Aorta (tissue), 5 donors: Measurements from ENCODE around the gene THSD4. TPM values are rescaled to one million over a fixed set of nuclear protein-coding genes. Genes with fewer than 3 reads are reported as not detected.

Source experiments
- ATAC-seq: fragments of 200-7000 bp; cut with Tn5 transposase; one replicate; pipeline ENCODE4 v1.9.1; 2022; ENCODE audit warnings: moderate library complexity; ENCODE audit not compliant: low FRiP score
- DNase-seq, 2 donors: peaks; one replicate each; pipeline ENCODE4 v3.0.0-alpha.2; 2020
- H3K27ac ChIP-seq, 2 donors: one replicate each; pipeline ENCODE4 v1.5.1; 2013; ENCODE audit warnings: low read length in 2 of 2, mild to moderate bottlenecking in 2 of 2, moderate library complexity in 2 of 2, control low read depth in 1 of 2, inconsistent platforms in 1 of 2, low read depth in 1 of 2
- H3K27me3 ChIP-seq, 2 donors: one replicate each; pipeline ENCODE4 v1.6.1; 2013; ENCODE audit warnings: control low read depth in 1 of 2, low read length in 1 of 2, mild to moderate bottlenecking in 1 of 2, moderate library complexity in 1 of 2; ENCODE audit not compliant: insufficient read depth in 2 of 2, control insufficient read depth in 1 of 2
- H3K36me3 ChIP-seq, 2 donors: one replicate each; pipeline ENCODE4 v1.6.1; 2013; ENCODE audit warnings: control low read depth in 1 of 2, low read length in 1 of 2, mild to moderate bottlenecking in 1 of 2; ENCODE audit not compliant: insufficient read depth in 2 of 2, control insufficient read depth in 1 of 2
- H3K4me1 ChIP-seq, 2 donors: one replicate each; pipeline ENCODE4 v1.6.1; 2013; ENCODE audit warnings: low read length in 2 of 2, control low read depth in 1 of 2, mild to moderate bottlenecking in 1 of 2, moderate library complexity in 1 of 2; ENCODE audit not compliant: insufficient read depth in 2 of 2, control insufficient read depth in 1 of 2
- H3K4me3 ChIP-seq, 2 donors: one replicate each; pipeline ENCODE4 v1.5.1; 2013; ENCODE audit warnings: low read length in 2 of 2, control low read depth in 1 of 2, mild to moderate bottlenecking in 1 of 2
- H3K9me3 ChIP-seq: one replicate; pipeline ENCODE4 v1.6.1; 2013; ENCODE audit warnings: mild to moderate bottlenecking, low read length; ENCODE audit not compliant: control insufficient read depth
- WGBS, 2 donors: extraction: QIAGEN DNeasy Blood & Tissue Kit; methylation state at CpG; one replicate each; pipeline ENCODE4 v1.1.7; 2013; 5-methylcytosine and 5-hydroxymethylcytosine counted together
- intact Hi-C, 2 donors: fragments of 100-400 bp; cut with DNase I; formaldehyde crosslinking; loops; one replicate each; pipeline versions ENCODE4 v1.14.2 to v1.15.0; 2022
- polyA plus RNA-seq, 2 donors: library from polyadenylated mRNA; stranded (reverse); fragments of 200-250 nt; gene quantifications; one replicate each; pipeline ENCODE4 v1.2.3, GENCODE V29; 2013
- total RNA-seq, 2 donors: library from RNA; stranded (reverse); fragmentation: NEBNext Ultra II Directional; extraction: Animal tissue kit (Norgen Biotek cat#: 25700); gene quantifications; one replicate each; pipeline ENCODE4 v1.2.1, GENCODE V29; 2021
- donor health status: healthy with polysubstance abuse.
- donor health status: Bipolar disorder and iron deficiency.
- donor health status: DM: no; HTN: no; CAD: no.
- donor health status: DM: no; HTN: no; CAD: no.
- donor health status: DM: yes; HTN: yes; CAD: no.

Gene THSD4
- total and polyA plus RNA-seq, 4 donors = 6.3 to 143 (median 30.3) TPM

DNA sequence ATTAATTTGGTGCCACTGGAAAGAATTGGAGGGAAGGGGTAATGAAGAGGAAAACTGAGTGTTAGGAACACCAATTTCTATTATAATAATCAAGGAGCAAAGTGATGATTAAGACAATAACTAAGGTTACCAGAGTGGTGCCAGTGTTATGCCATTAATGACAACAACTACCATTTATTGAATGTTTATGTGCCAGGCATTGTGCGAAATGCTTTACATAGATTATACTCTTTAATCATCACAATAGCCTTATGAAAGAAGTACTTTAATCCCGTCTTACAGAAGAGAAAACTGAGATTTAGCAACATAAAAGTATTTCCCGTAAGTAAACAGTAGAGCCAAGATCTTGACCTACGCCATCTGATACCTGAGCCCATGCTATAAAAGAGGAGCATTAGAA is 507.8 kb downstream of the THSD4 start:
- Histone ChIP-seq H3K4me3 (no peak overlapping the region), H3K36me3 (no peaks in the 10 kb centered on the region), H3K4me1 (no peaks in the 10 kb centered on the region), H3K9me3 (no peaks in the 10 kb centered on the region), H3K27me3 (no peaks in the 10 kb centered on the region), H3K27ac (no peak overlapping the region)
- no peak for DNase-seq
- no peak for ATAC-seq
- intact Hi-C loops = no loop called here
- WGBS, 2 donors = 95 to 97% methylated on average over 4 of the region's 4 CpGs

DNA sequence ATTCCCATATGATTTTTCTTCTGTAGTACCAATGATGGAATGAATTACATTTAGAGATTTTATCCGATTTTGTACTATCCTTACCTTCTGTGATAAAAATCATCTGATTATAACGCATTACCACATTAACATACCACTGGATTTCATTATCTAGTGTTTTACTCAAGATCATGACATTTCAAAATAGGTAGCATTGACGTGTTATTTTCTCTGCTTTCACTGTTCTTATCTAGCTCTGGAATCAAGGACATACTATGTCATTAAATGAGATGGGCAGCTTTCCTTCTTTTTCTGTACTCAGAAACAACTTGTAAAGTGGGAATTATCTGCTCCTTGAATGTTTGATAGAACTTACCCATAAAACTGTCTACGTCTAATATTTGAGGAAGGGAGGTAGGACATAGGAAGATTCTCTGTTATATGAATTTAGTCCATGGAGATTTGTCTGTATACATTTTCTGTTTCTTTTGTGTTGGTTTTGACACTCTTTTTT is 511.4 kb downstream of the THSD4 start:
- Histone ChIP-seq H3K27me3 (no peaks in the 10 kb centered on the region), H3K4me3 (no peak overlapping the region), H3K27ac (no peak overlapping the region), H3K36me3 (no peaks in the 10 kb centered on the region), H3K9me3 (no peaks in the 10 kb centered on the region), H3K4me1 (no peaks in the 10 kb centered on the region)
- ATAC-seq (no peak), DNase-seq (no peak)
- intact Hi-C loops = no loop called here
- 92 to 94% methylated on average over 4 of the region's 4 CpGs for WGBS, 2 donors

DNA sequence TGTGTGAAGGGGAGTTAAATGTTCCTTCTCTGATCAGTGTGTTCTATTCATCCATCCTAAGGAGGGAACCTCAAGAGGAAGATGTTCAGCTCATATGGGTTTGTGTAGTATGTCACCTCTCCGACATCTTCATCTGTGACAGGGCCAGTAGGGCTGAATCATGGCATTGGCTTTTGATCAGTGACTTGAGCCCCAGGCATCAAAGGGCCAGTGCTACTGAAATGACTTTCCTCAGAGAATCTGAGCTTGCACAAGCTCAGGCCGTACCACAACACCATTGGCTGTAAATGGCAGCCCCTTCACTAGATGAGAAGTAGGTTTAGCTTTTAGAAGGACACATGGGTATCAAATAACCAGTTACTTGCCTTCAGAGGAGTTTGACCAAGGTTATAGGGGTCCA is 511.9 kb downstream of the THSD4 start:
- intact Hi-C loops = no loop called here
- no peaks in the 10 kb centered on the region for H3K4me1 ChIP-seq
- no peak for ATAC-seq

DNA sequence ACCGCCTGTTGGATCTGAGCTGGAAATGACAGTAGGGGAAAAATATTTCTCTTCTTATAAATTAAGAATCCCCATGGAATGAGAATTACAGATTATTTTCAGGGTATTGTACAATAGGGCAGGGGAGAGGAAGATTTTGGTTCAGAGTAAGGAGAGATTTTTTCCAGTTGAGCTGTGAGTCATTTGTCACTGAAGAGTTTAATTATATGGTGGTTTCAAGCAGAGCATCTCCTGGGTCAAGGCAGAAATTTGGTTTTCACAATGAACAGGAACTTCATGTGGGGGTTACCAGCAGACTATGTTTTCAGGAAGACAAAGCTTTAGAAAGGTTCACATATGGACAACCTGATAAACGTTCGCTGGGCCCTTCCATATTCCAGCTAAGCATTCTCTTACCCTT is 512.3 kb downstream of the THSD4 start:
- WGBS, 2 donors = 93 to 94% methylated on average over 3 of the region's 3 CpGs
- no peaks in the 10 kb centered on the region for H3K27me3 ChIP-seq
- H3K36me3 ChIP-seq = no peaks in the 10 kb centered on the region
- DNase-seq (no peak), ATAC-seq (no peak)
- intact Hi-C loops = no loop called here
- H3K9me3 ChIP-seq = no peaks in the 10 kb centered on the region
- H3K4me3 ChIP-seq = no peak overlapping the region
- no peaks in the 10 kb centered on the region for H3K4me1 ChIP-seq
- H3K27ac ChIP-seq = no peak overlapping the region

More for the DNA sequence above, 511.9 kb downstream of the THSD4 start:
- WGBS, 2 donors = 96 to 97% methylated on average over 2 of the region's 2 CpGs
- Histone ChIP-seq H3K27ac (no peak overlapping the region), H3K4me3 (no peak overlapping the region), H3K9me3 (no peaks in the 10 kb centered on the region), H3K36me3 (no peaks in the 10 kb centered on the region), H3K27me3 (no peaks in the 10 kb centered on the region)
- no peak for DNase-seq

DNA sequence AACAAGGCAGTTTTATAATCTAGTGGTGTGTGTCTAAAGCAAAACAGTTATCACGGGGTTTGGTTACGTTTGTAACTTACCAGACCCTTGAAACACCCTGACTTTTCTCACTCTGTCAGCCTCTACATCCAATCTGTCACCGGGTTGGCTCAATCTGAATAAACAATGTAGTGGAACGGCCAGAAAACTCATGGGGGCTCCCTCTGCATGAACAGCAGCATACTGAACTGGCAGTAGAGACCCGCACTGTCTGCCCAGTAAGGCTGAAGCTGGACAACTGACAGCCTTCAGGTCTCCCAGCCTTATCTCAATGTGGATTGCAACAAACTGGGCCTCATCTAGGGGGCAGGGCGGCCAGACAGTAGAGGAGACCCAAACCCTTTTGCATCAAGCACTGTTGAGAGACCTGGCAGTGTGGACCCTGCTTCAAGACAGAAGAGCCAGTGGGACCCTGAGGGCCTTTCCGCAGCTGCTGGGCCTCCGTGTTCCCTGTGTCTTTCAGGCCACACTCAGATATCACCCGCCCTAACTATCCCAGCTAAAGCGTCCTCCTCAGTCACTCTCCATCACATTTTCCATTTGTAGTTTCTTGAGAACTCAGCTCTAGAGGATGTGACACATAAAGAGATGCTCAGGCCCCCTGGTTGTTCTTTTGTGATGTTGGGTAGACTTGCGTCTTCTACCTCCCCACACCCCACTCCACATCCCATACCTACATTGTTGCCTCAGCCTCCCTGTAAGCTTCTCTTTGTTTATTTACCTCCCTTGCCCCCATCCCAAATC is 513.9 kb downstream of the THSD4 start:
- Histone ChIP-seq H3K27me3 (no peaks in the 10 kb centered on the region), H3K27ac (no peak overlapping the region), H3K4me3 (no peak overlapping the region), H3K9me3 (no peaks in the 10 kb centered on the region), H3K4me1 (no peaks in the 10 kb centered on the region), H3K36me3 (no peaks in the 10 kb centered on the region)
- DNase-seq (no peak), ATAC-seq (no peak)
- intact Hi-C loops = no loop called here
- 61 to 66% methylated on average over 11 of the region's 11 CpGs for WGBS, 2 donors

DNA sequence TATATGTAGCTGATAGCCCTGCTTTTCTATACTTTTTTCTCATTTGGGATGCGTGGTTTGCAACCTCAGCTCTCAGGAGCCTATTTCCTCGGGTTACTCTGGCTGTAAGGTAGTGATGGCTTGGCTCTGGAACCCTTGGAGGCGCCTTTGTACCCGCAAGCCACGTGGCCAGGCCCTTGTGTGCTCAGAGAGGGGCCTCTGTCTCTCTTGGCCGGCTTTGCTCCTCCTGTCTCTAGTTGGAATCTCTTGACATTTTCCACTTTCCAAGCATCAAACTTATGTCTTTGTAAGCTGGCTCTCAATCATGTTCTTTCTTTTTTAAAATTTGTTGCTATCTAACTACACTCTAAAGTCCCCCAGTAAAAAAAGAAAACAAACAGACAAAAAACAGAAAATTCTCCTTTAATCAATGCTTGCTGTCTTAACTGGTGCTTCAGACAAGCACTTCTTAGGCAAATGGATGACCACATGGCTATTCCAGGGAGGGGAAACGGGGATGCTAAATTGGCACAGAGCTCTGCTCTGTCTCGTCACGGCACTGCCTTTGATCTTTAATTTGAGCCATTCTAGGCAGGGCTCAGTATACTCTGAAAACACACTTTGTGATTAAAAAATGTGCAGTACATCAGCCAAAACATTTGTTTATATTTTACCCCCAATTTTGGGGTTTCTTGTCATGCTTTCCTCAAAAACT is 514.7 kb downstream of the THSD4 start:
- ATAC-seq = no peak
- no peak overlapping the region for H3K4me3 ChIP-seq
- no peak overlapping the region for H3K27ac ChIP-seq
- 34 to 47% methylated on average over 9 of the region's 9 CpGs for WGBS, 2 donors
- H3K27me3 ChIP-seq = no peaks in the 10 kb centered on the region
- H3K4me1 ChIP-seq = peaks cover 0 to 1% of the 10 kb centered on the region in 2 donors
- H3K9me3 ChIP-seq = no peaks in the 10 kb centered on the region
- no peak for DNase-seq
- no peaks in the 10 kb centered on the region for H3K36me3 ChIP-seq
- intact Hi-C loops = no loop called here

DNA sequence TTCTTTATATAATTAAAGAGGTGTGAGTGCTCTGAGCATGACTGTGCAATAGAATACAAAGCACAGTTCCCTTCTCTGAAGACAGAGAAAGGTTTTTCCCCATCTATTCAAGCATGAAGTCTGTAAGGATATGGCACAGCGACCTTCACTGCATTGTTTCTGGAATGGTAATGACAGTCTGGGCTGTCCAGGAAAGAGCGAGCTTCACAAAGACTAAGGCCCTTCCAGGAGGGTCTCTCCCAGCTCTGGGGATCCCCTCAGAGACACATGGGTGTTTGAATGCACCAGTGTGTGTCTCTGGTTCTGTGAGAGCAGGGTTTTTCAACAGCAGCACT is 515.2 kb downstream of the THSD4 start:
- DNase-seq (no peak), ATAC-seq (no peak)
- no peaks in the 10 kb centered on the region for H3K27me3 ChIP-seq
- H3K4me1 ChIP-seq = peaks cover 0 to 1% of the 10 kb centered on the region in 2 donors
- no peak overlapping the region for H3K4me3 ChIP-seq
- intact Hi-C loops = no loop called here
- H3K36me3 ChIP-seq = no peaks in the 10 kb centered on the region
- no peak overlapping the region for H3K27ac ChIP-seq
- no peaks in the 10 kb centered on the region for H3K9me3 ChIP-seq
- WGBS, 2 donors = 96 to 97% methylated on average over 2 of the region's 2 CpGs

DNA sequence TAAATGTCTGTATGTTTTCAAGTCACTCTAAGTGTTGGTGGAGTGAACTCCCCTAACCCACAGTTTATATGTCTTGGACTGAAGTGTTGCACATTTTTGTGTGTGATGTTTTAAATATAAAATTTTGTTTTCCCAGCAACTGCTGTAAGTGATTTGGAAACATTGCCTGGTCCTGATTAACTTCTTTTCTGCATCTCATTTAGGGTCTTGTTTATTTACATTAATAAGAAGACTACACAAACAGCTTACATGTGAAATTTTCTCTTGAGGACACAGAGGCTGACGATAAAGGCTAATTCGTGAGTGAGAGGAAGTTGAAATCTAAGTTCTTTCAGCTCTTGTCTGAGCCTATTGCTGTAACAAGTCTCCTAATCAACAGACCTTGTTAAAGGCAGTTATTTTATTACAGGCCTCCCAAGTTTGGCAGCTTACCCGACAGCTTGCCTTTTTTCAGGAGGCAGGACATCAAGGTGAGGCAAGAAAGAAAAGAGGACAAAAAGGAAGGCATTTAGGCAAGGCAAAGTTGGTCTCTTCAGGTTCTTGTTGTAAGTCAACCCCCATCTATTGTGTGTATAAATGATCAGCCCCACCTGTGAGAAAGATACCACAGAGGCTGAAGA is 517.4 kb downstream of the THSD4 start:
- Histone ChIP-seq H3K27me3 (no peaks in the 10 kb centered on the region), H3K36me3 (no peaks in the 10 kb centered on the region), H3K9me3 (no peaks in the 10 kb centered on the region), H3K27ac (no peak overlapping the region), H3K4me1 (peaks cover 0 to 1% of the 10 kb centered on the region in 2 donors), H3K4me3 (no peak overlapping the region)
- intact Hi-C loops = no loop called here
- DNase-seq (no peak), ATAC-seq (no peak)
- 15 to 42% methylated on average over 3 of the region's 3 CpGs for WGBS, 2 donors
